GM23338 (cell line): ENCODE data around the gene PCSK7.

ENCODE experiments used
- CREB1 ChIP-seq: fragments of 250-450 bp; sonication (Bioruptor Pico); IDR thresholded peaks from 2 replicates; pipeline ENCODE4 v1.5.0; 2020; ENCODE audit warnings: low read depth, mild to moderate bottlenecking, moderate library complexity
- EZH2 ChIP-seq: fragments of 200-600 bp; sonication (generic); IDR thresholded peaks from one replicate; pipeline ENCODE4 v1.8.0; 2017; ENCODE audit warnings: antibody characterized with exemption, mild to moderate bottlenecking, low read depth; ENCODE audit not compliant: unreplicated experiment
- TF ChIP-seq, protein P1 (sequence below), 2 experiments: fragments of 200-600 bp in 1 of 2; sonication (generic) in 1 of 2; conservative IDR thresholded peaks; 2 replicates each; pipeline versions ENCODE4 v1.5.1 to v1.6.1; 2016 to 2017; ENCODE audit warnings: antibody characterized with exemption in 2 of 2, low read depth in 2 of 2, mild to moderate bottlenecking in 2 of 2, moderate library complexity in 1 of 2

DNA sequence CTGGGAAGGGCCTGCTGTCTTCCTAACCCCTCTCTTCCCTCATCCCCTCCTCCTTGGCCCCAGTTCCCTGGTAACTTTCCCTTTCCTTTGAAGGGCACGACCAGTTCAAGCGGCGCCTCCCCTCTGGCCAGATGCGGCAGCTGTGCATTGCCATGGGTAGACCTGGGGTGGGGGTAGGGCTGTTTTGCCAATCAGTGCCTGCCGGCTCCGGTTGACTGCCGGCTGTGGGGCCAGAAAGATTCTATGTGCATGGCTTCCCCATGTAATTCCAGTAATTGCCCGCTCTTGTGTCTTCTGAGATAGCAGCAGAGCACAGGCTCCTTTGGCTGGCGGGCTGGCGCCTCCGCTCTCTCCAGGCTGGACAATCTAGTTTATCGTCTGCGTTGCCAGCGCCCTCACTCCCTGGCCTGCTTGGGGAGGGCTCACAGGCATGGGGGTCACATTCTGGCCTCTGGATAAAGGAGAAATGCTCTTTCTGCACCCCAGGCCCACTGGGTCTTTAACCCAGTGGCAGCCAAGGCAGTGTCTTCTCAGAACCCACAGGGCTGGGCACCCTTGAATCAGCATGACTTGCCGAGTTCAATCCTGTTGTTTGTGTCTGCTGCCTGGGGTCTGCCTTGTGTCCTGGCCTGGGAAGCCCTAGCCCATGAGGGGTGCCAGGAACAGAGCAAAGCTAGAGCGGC is 43.9 kb downstream of the PCSK7 start:
- TF ChIP-seq, protein P1, sequence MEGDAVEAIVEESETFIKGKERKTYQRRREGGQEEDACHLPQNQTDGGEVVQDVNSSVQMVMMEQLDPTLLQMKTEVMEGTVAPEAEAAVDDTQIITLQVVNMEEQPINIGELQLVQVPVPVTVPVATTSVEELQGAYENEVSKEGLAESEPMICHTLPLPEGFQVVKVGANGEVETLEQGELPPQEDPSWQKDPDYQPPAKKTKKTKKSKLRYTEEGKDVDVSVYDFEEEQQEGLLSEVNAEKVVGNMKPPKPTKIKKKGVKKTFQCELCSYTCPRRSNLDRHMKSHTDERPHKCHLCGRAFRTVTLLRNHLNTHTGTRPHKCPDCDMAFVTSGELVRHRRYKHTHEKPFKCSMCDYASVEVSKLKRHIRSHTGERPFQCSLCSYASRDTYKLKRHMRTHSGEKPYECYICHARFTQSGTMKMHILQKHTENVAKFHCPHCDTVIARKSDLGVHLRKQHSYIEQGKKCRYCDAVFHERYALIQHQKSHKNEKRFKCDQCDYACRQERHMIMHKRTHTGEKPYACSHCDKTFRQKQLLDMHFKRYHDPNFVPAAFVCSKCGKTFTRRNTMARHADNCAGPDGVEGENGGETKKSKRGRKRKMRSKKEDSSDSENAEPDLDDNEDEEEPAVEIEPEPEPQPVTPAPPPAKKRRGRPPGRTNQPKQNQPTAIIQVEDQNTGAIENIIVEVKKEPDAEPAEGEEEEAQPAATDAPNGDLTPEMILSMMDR (conservative IDR thresholded peaks at IDR 0.05; ENCODE audit: low read depth in 2 of 2), result no peak
- TF ChIP-seq EZH2 (no peak), CREB1 (CRISPR knock-in tag) (no peak)
